Midbrain (tissue), 1 donor: Measurements from ENCODE around the gene SPOCK2.
"Not testable (repeated sequence)": the region's sequence is repeated elsewhere in the genome, so short reads cannot be mapped to it uniquely, and the experiment has no call there.

ENCODE experiments used
- DNase-seq: peaks from one replicate; lab custom pipeline; 2025; lab: John Stamatoyannopoulos, UW

Gene SPOCK2

GRCh38 chr10:72108004-72108370, 19.6 kb upstream of the SPOCK2 start:
- not testable (repeated sequence) for DNase-seq

GRCh38 chr10:72107325-72108003, 19.1 kb upstream of the SPOCK2 start:
- no peak for DNase-seq

DNA sequence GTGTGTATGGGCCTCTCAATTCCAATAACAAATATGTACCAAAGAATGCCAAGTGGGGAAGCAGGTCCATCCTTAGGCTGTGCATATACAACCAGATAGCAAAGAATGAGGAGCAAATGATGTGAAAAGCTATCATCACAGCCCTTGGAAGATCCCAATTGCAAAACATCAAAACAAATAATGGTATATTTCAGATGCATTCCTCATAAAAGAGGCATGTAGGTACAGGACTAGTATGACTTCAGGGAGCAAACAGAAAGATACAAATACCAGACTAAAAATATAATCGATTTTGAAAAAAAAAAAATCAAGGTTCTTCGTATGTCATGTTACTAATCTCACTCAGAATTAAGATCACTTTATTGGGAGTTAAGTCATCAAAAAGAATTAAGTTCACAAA, 18.5 kb upstream of the SPOCK2 start:
- DNase-seq, result no peak

GRCh38 chr10:72106154-72106849, 18.0 kb upstream of the SPOCK2 start:
- DNase-seq, result no peak

DNA sequence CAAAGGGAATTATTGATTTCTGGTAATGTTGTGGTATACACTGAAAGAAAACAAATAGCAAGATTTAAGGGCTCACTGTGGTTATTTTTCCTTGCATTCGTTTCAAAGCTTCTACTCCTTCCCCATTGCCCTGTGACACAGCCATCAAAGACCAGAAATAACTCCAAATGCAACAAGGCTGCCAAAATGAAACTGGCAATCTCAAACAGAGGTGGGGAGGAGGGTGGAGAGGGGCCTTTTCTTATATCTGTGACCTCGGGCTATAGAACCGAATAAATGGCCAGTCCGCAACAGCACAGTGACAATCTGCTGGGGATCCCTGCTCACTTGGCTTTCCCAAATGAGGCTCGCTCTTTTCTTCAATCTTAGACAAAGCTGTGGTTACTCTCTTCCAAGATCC, 17.4 kb upstream of the SPOCK2 start:
- DNase-seq, result no peak

DNA sequence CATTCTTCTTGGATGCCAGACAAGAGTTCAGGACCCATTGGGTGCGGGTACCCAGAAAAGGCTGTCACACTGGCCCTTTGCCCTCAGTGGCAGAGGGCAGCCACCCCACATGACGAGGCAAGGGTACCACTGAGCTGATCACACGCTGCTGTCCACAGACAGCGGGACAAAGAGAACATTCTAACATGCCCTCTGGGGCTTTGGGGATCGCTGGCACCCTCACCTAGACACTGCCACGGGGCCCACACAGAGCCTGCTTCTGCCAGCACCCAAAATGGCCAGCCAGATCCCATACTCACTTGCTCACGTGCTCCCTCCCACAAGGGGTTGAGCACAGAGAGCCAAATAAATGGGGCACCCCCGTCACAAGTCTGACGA, 16.7 kb upstream of the SPOCK2 start:
- no peak for DNase-seq

DNA sequence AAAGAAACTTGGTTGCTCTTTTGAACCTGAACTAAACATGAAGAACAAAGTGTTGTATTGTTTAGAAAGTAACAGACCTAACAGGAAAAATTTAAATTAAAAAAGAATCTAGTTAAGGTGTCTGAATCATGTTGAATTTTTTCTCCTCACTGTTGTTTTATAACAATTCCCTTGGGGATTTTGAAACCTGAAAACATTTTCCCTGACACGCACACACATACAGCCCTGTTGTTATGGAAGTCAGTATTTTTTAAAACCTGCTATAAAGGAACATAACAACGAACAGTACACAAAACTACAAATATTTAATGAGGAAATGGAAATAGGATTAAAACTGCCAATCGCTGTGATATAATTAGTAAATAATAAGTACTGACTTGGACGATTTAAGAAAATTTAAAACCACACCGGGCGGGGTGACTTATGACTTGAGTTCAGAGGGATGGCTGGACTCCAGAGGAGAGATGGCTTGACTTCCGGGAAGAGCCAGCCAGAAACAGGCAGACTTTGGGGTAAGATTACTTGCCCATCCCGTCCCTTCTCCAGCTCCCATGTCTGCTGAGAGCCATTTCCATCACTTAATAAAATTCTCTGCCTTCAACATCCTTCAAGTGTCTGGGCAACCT, 16.2 kb upstream of the SPOCK2 start:
- no peak for DNase-seq

- no peak for DNase-seq
Observed at GRCh38 chr10:72099600-72099921, 11.2 kb upstream of the SPOCK2 start.

- no peak for DNase-seq
Observed at GRCh38 chr10:72098836-72099599, 10.7 kb upstream of the SPOCK2 start.

DNA sequence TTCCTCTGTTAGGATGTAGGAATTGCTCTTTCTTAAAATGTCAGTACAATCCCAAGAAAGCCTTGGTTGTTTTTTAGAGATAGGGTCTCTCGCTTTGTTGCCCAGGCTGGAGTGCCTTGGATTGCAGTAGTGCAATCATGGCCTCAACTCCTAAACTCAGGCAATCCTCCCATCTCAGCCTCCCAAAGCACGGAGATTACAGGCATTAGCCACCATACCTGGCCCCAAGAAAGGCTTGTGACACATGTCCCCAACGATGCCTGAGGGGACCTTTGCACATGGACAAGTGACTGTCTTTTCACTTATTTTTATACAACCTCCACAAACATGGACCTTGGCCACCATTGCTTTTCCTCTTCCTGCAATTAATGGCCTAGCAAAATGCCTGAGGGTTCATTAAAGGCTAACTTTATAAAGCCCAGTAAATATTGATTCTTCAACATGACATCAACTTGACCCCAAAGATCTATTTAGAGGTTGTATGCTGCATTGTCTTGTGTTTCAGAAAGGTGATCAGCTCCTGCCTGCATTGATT, 10.0 kb upstream of the SPOCK2 start:
- no peak for DNase-seq

GRCh38 chr10:72097448-72098300, 9.3 kb upstream of the SPOCK2 start:
- no peak for DNase-seq

- DNase-seq, result no peak
Observed at GRCh38 chr10:72096115-72097000, 8.0 kb upstream of the SPOCK2 start.

GRCh38 chr10:72095195-72095594, 6.8 kb upstream of the SPOCK2 start:
- DNase-seq, result no peak

DNA sequence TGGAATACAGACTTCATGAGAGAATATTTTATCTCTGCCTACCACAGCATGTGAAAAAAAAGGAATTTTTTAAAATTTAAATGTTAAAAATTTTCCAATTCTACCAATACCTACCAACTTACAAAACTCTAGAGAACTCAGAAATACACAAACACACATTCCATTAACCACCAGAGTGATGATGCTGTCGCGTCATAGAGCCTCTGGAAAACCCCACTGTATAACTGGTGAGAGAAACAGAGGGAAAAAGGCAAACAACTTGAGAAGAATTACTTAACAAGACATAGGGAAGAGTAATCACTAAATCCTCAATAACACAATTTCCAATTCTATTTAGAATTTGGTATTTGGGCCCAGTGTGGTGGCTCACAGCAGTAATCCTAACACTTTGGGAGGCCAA, 6.2 kb upstream of the SPOCK2 start:
- DNase-seq, result no peak

DNA sequence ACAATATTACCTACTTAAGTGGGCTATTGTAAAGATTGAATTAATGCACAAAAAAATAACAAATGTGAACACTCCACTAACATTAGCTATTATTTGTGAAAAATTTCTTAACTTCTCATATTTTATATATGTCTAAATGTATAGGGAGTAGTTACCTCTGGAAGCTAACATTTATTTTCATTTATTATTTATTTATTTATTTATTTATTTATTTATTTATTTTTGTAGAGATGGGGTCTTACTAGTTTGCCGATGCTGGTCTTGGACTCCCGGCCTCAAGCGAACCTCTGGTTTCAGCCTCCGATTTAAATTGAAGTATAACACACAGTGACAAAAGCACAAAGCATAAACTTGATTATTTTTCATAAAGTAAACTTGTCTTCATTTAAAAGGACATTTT, 5.1 kb upstream of the SPOCK2 start:
- DNase-seq, result no peak

DNA sequence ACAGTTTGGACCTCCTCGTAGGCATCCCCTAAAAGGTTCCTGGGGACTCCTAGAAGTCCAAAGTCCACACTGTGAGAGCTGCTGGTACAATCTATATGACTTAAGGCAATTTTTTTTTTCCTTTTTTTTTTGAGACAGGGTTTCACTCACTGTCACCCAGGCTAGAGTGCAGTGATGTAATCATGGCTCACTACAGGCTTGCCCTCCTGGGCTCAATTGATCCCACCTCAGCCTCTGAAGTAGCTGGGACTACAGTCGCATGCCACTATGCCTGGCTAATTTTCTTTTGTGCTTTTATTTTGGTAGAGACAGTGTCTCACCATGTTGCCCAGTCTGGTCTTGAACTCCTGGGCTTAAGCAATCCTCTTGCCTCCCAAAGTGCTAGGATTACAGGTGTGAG, 4.6 kb upstream of the SPOCK2 start:
- no peak for DNase-seq

DNA sequence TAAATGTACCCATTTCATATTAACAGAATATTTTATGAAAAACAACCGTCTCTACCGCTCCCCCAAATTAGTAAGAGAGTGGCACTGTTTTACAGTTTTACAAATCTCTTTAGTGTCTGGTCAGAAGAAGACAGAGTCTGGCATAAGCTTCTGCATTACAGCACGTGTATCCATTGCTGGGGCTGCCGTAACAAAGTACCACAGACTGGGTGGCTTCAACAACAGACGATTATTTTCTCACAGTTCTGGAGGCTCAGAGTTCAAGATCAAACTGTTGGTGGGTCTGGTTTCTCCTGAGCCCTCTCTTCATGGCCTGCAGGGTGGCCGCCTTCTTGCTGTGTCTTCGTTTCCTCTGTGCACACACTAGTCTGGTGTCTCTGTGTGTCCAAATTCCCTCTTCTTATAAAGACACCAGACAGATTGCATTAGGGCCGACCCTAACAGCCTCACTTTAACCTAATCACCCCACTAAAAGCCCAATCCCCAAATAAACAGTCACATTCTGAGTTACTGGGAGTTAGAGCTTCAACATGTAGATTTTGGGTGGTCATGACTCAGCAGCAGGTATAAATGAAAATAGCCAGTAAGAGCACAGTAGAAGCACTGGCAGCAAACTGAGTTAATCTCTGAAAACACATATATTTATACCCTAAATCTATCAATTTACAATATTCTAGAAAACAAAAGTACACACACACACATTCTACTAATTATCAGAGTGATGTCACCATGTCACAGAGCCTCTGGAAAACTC, 4.0 kb upstream of the SPOCK2 start:
- no peak for DNase-seq

GRCh38 chr10:72090326-72090725, 2.0 kb upstream of the SPOCK2 start:
- no peak for DNase-seq

- no peak for DNase-seq
Observed at GRCh38 chr10:72089618-72090017, 1.3 kb upstream of the SPOCK2 start.
